Measurements from ENCODE around the gene ZDHHC4.

DNA sequence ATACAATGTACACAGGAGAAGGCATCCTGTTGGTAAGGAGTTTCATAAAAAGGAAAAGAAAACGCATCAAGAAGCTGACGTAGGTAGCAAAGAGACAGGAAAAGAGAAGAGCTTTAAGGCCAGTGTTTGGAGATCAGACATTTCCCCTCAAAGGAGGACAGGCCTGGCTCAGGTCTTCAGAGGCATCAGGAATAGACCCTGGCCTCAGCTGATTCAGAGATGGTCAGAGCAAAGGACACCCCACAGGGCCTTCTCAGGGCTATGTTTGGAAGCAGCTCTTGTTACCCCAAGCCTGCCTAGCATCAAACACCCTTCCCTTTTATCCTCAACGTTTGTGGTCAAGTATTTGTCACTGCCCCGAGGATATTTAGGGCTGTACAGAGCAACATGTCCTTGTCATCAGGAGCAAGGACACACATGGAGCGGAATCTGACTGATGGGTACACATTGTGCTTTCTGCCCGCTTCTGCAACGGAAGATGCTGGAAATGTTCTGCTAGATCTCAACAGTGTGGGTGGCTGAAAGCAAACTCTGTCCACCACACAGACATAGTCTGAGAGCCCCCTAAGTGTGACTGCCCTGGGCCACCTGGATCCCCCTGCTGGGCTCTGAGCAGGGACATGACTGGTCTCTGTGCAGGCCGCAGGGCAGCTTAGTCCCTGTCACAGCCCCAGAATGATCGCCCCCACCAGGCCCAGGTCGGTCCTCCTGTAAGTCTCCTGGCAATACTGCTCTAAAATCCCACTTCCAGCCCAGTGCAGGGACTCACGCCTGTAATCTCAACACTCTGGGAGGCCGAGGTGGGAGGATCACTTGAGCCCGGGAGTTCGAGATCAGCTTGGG, 1.0 kb upstream of the ZDHHC4 start:
- TF ChIP-seq, protein P1, sequence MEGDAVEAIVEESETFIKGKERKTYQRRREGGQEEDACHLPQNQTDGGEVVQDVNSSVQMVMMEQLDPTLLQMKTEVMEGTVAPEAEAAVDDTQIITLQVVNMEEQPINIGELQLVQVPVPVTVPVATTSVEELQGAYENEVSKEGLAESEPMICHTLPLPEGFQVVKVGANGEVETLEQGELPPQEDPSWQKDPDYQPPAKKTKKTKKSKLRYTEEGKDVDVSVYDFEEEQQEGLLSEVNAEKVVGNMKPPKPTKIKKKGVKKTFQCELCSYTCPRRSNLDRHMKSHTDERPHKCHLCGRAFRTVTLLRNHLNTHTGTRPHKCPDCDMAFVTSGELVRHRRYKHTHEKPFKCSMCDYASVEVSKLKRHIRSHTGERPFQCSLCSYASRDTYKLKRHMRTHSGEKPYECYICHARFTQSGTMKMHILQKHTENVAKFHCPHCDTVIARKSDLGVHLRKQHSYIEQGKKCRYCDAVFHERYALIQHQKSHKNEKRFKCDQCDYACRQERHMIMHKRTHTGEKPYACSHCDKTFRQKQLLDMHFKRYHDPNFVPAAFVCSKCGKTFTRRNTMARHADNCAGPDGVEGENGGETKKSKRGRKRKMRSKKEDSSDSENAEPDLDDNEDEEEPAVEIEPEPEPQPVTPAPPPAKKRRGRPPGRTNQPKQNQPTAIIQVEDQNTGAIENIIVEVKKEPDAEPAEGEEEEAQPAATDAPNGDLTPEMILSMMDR (IDR thresholded peaks at IDR 0.05; ENCODE audit: low read length) = no peak
- no peak for TF ChIP-seq EZH2 (optimal IDR thresholded peaks at IDR 0.05; ENCODE audit: low read depth, low read length)
- no peak for TF ChIP-seq EZH2phosphoT487 (IDR thresholded peaks at IDR 0.05; ENCODE audit: low read length)
